GM21390 (cell line): ENCODE measurements around the gene CA4.

ENCODE experiments used
- ATAC-seq: cut with Tn5 transposase; IDR thresholded peaks from one replicate; pipeline ENCODE4 v1.9.1; 2021; ENCODE audit not compliant: unreplicated experiment

Gene CA4

DNA sequence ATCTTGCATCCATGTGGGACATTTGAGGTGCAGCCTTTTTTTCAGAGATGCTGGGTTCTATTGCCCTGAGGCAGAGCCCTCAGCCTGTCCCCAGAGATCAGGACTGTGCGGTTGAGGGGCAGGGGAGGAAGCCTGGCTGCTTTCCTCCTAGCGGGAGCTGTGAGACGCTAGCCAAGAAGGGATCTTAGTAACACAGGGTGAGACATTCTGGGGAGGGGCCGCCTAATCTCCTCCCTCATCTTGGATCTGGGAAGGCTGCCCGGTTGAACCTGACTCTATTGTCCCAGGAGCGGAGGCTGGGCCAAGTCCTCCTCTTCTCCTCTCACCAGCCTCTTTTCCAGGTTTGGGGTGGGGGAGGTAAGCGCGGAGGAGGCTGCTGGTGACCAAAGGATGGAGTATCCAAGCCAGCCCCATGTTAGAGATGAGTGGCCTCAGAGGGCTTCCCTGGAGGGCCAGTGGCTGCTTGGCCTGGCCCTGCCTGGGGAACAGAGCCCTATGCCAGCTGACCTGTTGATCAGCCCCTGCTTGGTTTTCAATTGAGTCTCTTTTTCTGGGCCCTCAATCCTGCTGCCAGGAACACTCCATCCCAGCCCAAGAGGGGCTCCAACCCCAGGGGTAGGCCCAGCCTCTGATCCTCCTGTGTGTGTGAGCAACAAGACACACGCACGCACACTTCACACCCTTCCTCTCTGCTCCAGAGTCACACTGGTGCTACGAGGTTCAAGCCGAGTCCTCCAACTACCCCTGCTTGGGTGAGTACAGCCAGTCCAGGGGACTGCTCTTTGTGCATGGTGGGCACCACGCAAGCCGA is 5.0 kb downstream of the CA4 start:
- ATAC-seq: no peak

DNA sequence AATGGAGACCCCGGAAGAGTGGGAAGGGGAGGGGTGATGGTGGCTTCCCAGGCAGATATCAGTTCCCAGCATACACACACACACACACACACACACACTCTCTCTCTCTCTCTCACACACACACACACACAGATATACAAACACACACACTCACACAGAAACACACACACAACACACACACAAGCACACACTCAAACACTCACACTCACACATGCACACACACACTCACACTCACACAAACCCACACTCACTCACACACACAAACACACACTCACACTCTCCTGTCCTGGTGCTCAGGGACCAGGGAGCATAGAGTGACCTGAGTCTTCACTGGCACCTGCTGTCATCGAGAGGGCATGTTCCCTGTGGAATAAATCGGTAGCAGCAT is 5.6 kb downstream of the CA4 start:
- ATAC-seq: no peak

DNA sequence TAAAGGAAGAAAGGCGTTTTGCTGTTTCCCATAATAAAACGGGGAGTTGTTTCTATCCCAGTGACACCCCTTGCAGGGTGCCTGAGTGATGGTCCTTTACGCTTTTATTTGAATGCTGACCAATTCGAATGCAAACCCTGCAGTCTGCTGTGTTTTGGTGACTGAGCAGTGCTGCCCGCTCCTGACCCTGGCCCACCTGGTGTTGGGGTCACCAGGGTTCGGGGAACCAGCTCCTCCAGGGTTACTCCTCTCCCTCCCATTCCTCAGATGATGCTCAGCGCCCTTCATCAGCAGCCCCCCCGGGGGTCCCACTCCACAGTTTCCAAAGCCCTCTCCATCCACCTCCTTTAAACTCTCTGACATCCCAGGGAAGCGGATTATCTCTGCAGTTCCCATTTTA is 6.0 kb downstream of the CA4 start:
- ATAC-seq: no peak

DNA sequence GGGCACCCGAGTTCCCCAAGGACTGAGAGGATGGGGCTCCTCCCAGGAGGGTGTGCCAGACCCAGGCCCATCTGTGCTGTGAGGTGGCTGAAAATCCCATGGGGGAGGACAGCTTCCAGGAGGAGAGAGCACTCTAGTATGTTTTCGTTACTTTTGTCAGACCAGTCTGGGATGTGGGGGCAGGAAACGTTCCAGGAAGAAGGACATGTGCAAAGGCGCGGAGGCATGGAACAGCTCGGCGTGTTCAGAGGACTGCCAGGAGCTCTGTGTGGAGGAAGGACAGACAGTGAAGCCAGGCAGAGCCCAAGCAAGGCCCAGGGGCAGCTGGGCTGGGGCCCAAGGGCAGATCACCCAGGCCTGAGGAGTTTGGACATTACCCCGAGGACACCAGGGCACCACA is 7.0 kb downstream of the CA4 start:
- ATAC-seq: no peak

DNA sequence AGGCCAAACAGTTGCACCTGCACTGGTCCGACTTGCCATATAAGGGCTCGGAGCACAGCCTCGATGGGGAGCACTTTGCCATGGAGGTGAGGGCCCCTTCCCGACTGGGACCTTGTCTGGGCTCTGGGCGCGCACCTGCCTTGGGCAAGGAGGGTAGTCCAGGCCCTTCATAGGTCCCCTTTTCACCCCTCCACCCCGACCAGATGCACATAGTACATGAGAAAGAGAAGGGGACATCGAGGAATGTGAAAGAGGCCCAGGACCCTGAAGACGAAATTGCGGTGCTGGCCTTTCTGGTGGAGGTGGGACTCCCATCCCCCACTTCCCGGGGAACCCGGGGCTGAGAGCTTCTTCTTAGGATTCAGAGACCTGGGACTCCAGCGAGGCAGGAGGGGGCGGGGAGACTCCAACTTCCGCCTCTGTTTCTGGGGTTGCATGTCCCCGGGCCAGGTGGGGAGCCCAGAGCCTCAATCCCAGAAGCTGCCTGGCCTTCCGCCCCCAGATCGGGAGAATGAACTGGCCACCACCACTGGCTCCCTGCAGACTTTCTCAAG is 7.8 kb downstream of the CA4 start:
- no peak for ATAC-seq

DNA sequence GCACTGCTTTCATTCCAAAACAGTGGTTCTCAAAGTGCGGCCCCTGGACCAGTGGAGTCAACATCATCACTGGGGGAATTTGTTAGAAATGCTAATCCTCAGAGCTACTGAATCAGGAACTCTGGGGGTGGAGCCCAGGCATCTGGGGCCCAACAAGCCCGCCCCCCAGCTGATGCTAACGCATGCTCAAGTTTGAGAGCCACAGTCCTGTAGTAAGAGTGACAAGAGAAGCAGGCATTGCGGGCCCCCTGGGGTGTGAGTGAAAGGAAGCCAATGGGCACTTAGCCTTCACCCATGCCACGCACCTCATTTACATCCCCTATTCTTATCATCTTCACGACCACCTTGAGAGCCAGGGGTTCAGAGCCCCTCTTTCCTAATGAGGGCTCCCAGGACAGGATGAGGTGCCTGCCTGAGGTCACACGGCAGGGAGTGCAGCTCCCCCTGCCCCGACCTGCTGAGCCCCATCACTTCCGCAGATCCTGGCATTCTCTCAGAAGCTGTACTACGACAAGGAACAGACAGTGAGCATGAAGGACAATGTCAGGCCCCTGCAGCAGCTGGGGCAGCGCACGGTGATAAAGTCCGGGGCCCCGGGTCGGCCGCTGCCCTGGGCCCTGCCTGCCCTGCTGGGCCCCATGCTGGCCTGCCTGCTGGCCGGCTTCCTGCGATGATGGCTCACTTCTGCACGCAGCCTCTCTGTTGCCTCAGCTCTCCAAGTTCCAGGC is 9.1 kb downstream of the CA4 start:
- no peak for ATAC-seq

DNA sequence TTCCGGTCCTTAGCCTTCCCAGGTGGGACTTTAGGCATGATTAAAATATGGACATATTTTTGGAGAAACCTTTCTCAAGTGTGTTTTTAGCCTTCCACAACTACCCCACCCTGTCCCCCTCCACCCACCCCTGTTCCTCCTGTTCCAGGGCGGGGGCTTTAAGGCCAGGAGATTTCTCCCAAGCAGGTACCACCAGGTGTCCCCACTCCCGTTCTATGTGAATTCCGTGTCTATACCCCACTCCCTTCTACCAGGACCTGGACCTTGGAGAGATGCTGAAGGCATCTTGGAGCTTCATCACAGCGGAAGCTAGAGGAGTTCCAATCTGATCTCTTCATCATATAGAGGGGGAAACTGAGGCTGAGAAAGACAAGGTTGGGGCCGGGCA is 9.7 kb downstream of the CA4 start:
- no peak for ATAC-seq

DNA sequence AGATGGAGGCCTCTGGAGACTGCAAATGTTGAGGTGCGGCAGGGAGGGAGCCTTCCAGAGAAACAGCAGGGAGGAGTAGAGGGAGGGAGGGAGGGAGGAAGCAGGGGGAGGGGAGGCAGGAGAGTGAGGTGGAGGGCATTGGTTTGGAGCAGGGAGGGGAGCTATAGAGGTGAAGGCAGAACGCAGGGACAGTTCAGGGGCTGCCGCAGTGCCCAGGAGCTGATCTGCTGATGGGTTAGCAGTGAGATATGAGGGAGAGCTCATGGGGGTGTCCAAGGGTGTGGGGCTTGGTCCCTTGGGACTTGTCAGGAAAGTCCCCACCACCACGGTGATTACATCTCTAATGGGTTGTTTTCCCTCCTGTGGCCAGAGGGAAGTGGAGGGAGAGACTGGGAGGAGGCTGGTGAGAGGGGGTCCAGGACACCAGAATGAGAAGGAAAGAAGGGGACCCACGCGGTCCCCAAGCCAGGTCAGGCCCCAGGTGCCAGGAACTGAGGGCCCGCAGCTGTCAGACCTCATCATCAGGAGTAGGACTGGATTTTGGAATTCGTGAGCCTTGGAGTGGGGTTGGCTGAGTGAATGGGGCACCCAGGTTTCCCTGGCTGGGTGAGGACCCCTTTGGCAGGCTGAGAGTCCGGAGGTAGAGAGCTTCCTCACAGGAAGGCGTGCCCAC is 11.2 kb downstream of the CA4 start:
- no peak for ATAC-seq

DNA sequence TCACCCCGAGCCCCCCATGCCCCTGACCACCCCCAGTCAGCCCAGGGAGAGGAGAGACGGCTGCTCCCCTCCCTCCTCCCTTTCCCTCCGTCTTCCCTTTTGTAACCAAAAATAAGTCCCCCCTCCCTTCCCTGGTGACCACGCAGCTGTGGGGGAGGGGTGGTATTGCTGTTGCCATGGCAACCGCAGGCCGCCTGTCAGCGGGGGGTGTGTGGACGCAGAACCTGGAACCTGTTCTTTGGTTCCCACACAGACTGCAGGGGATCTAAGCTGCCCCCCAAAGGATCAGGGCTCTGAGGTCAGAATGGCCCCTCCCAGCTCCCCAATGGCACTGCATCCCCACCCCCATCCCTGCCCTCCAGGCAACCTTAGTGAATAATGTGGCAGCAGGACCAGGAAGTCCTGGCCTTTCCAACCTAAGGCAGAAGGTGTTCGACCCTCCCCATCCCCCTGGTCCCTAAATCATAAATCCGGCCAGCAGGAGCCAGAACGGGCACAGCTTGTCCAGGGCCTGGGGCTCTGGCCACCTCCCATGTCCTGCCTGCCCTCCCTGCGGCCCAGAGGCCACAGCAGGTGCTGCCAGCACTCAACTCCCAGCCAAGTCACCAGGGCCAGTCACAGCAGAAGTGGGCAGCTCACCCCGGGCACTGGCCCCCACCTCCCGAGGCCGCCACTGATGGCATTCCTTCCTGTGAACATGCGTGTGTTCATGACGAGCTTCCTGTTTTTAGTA is 12.0 kb downstream of the CA4 start:
- no peak for ATAC-seq

DNA sequence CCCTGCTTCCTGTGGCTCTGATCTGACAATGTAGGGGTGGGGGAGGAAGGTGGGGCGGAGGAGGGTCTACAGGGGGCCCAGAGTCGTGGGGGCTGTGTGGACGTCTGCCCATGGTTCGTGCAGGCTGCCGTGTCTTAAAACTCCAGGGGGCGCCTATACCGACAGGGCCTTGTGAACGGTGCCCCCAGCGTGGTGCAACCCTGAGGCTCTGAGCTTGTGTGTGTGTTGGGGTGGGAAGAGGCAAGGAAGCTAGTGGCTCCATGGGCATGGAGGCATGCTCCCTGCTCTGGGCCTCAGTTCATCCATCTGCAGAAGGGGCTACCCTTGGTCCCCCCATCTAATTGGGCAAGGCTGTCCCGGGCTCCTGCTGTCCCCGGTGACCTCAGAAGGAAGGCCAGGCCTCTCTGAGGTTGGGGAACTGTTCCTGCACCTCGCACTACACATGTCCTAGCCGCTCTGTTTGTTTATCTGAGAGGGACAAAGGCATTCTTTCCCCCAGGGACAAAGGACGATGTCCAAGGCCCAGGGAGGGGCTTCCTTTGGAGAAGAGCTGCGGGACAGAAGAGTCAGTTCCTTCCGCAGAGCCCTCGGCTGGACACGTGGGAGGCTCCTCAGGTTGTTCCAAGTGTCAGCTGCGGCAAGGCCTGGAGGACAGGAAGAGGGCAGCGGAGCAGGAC is 13.5 kb downstream of the CA4 start:
- no peak for ATAC-seq

DNA sequence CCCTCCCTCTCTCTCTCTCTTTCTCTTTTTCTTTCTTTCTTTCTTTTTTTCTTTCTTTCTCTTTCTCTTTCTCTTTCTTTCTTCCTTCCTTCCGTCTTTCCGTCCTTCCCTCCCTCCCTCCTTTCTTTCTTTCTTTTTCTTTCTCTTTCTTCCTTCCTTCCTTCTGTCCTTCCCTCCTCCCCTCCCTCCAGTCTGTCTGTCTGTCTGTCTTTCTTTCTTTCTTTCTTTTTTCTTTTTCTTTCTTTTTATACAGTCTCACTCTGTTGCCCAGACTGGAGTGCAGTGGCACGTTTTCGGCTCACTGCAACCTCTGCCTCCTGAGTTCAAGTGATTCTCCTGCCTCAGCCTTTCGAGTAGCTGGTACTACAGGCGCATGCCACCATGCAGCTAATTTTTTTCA is 14.4 kb downstream of the CA4 start:
- ATAC-seq: no peak

DNA sequence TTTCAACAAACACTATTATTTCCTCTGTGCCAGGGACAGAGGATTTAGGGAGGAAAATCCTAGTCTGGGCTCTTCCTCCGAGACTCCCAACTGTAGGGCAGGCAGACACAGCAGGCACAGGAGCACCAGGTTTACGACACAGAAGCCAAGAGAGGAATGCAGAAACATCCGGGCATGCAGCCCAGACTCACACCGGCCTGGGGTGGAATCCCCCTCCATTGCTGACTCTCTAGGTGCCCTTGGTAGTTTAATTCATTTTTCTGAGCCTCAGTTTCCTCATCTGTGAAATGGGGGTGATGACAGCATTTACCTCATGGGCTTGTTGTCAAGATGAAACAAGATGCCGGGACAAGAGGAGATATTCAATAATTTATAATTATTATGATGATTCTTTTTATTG is 14.9 kb downstream of the CA4 start:
- no peak for ATAC-seq

DNA sequence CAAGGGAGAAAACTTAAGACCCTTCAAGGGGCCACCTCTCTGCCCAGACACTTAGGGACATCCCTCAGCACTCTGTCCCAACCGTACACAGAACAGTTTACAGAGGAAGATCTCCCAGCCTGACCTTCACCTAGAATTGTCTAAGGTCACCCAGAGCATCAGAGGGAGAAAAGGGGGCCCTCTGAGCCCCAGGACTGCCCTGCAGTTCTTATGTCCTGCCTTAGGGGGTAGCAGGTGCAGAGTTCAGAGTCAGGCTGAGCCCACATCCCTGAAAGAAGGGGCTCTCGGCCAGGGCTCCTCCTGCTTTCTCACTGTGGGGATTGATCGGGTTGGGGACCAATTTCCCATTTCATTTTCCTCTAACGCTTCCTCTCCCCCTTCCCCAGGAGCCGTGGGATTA is 15.4 kb downstream of the CA4 start:
- no peak for ATAC-seq

DNA sequence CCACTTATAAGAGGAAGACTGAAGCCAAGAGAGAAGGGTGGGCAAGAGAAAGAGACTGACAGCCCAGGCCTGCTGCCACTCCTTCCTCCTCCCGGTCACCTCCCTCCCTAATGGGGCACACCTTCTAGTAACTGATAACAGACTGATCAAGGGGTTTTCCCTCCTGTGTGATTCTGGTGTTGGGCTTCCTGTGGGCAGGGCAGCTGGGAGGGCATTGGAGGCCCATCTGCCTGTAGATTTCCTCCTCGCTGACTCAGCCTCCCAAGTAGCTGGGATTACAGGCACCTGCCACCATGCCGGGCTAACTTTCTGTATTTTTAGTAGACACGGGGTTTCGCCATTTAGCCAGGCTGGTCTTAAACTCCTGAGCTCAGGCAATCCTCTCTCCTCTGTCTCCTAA is 16.2 kb downstream of the CA4 start:
- peak; percentile 58 for ATAC-seq

DNA sequence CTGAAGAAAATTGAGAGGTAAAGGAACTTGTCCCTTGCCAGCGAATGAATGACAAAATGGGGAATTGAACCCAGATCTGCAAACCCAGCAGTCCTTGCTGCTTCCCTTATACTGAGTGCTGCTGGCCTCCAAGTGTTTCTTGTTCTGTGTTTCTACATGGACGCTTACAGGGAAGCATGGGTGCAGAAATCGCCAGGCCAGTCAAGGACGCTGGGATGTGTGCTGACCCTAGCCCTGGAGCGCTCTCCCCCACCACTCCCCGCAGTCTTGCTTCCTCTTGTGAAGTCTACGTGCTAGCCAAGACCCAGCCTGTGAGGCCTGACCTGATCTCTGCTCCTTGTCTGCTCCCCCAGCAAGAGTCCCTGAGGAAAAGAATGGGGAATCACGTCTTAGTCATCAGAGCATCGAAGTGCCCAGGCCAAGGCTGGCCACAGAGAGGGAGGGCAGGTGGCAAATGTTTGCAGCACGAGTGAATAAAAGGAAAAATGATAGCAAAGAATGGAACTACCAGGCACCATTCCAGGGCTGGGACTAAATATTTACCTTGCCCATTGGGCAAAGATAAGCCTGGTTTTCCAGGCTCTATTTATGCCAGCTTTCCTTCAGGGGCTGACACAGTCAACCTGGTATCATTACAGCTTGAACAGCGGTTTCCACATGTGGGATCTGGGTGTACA is 17.4 kb downstream of the CA4 start:
- ATAC-seq: no peak

DNA sequence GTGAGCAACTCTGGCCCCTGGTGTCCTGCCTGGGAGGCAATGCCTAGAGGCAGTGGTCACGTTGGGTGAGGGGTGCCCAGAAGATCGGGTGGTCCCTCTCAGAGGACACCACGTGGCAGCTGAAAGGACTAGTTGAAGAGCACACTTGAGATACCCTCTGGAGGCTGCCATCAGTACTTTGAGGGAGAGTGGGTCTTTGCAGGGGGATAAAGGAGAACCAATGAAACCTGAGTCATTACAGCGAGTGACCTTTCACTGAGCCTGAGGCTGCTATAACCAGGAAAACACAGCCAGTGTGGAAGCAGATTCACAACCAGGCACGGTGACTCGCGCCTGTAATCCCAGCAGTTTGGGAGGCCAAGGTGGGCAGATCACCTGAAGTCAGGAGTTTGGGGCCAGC is 18.9 kb downstream of the CA4 start:
- no peak for ATAC-seq

DNA sequence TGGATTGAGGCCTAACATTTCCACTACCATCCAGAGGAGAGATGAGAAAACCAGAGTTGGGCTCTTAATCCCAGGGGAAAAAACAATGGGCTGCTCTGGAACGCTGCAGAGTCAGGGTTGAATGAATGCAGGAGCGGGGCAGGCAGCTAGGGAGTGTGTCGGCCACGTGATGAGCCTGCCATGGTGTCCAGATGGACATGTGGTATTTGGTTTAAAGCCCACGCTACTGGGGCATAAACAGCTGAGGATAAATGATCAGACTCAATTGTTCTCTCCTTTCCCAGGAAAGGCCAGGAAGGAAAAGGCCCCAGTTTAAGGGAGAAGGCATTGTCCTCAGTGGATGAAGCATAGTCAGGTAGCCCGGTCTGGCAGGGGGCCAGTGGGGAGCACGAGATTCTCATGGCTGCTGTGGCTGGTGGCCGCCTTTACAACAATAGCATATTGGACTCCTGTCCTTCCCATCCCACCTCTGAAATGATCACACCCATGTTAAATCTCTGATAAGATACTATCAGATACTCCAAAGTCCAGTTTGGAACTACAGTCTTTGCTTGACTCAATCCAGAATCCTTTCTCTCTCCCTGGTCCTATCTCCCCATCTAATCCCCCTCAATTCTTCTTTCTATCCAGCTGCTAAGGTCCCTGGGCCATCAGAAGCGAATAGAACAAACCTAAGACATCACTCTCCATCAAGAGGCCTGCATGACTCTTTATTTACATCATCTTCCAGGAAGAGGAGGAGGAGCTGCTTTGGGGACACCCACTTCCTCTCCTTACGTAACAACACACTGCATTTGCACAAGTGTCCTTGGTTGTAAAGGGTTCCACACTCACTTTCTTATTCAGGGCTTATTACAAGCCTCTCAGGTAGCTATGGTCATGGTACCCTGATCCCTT is 20.4 kb downstream of the CA4 start:
- ATAC-seq: no peak

DNA sequence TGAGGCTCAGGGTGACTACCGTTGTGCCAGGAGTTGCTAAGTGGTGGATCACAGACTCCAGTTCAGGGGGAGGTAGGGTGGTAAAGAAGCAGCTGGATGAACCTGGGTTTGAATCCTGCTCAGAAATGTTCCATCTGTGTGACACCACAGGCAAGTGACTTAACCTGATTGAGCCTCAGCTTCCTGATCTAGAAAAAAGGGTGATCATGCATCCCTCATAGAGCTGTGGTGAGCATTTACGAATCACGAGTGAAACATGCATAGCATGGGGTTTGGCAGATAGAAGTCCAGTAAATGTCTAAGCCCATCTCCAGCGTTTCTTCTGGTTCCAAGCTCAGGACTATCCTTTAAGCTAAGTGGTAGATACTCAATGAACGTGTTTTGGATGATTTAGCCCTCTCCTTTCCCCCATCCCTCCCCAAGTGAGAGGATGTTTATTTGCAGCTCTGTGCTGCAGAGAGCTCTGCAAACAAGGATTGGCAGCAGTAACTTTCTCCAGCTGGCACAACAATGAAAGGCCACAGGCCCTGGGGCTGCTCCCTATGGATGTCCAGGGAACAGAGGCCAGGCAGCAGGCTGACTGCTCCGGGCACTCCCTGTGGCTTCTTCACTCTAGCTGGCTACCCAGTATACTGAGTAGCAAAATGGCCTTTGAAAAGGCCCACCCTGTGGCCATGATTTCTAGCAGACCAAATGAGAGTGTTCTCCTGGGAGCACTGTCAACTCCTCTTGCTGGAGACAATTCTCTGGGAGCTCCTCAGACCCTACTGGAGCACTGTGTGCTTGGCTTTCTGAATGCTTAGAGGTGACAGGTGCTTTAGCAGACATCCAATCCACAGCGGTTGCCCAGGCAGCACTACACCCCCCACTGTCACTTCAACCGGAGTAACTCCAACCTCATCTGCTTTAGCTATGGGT is 21.3 kb downstream of the CA4 start:
- ATAC-seq: no peak
